ENCODE measurements around the gene ELANE.
"Not testable (repeated sequence)": the region's sequence is repeated elsewhere in the genome, so short reads cannot be mapped to it uniquely, and the experiment has no call there.

Gene ELANE

GRCh38 chr19:881385-882071, 29.4 kb downstream of the ELANE start:
- DNase-seq, result no peak

GRCh38 chr19:882871-883497, 30.9 kb downstream of the ELANE start:
- no peak for DNase-seq

- DNase-seq, result no peak
Observed at GRCh38 chr19:883661-884211, 31.6 kb downstream of the ELANE start.

- DNase-seq, result no peak
Observed at GRCh38 chr19:884420-885211, 32.5 kb downstream of the ELANE start.

GRCh38 chr19:885536-886224, 33.6 kb downstream of the ELANE start:
- no peak for DNase-seq

GRCh38 chr19:887072-887471, 35.0 kb downstream of the ELANE start:
- no peak for DNase-seq

GRCh38 chr19:887599-887998, 35.5 kb downstream of the ELANE start:
- no peak for DNase-seq

- DNase-seq, result peak; percentile 30
Observed at GRCh38 chr19:888581-889385, 36.7 kb downstream of the ELANE start.

- no peak for DNase-seq
Observed at GRCh38 chr19:889662-890295, 37.7 kb downstream of the ELANE start.

- DNase-seq, result no peak
Observed at GRCh38 chr19:890831-891230, 38.7 kb downstream of the ELANE start.

- DNase-seq, result not testable (repeated sequence)
Observed at GRCh38 chr19:891421-892200, 39.5 kb downstream of the ELANE start.

- DNase-seq, result no peak
Observed at GRCh38 chr19:892243-892893, 40.3 kb downstream of the ELANE start.

- DNase-seq, result peak; percentile 89
Observed at GRCh38 chr19:892894-893689, 41.0 kb downstream of the ELANE start, which contains the start of the genes MED16 and RNU6-9. MED16 (minus strand) TSS chr19:893187; CDS start chr19:891131, 2,056 bp downstream. RNU6-9 (plus strand) TSS chr19:893484.

GRCh38 chr19:896434-896833, 44.3 kb downstream of the ELANE start:
- DNase-seq, result no peak

GRCh38 chr19:896999-897398, 44.9 kb downstream of the ELANE start:
- DNase-seq, result no peak

GRCh38 chr19:897442-898039, 45.4 kb downstream of the ELANE start:
- DNase-seq, result no peak

GRCh38 chr19:898663-899062, 46.6 kb downstream of the ELANE start:
- no peak for DNase-seq

GRCh38 chr19:899336-900042, 47.4 kb downstream of the ELANE start:
- no peak for DNase-seq

Data from stimulated activated CD4-positive, alpha-beta T cell treated with anti-CD3 and anti-CD28 coated beads, Interleukin-4, amount 100 ng/mL, for 24 hours (primary cell).